GM10266 (cell line): Measurements from ENCODE around the gene CSNK2A3.

ENCODE experiments used
- DNase-seq: peaks from one replicate; pipeline ENCODE4 v3.0.0; 2012; ENCODE audit errors: extremely low spot score
- TF ChIP-seq, protein P1 (sequence below): IDR thresholded peaks from 2 replicates; pipeline ENCODE4 v1.5.1; 2012; ENCODE audit warnings: mild to moderate bottlenecking, low read depth; ENCODE audit not compliant: control insufficient read depth, insufficient read depth; ENCODE audit errors: missing control alignments

The CSNK2A3 gene

DNA sequence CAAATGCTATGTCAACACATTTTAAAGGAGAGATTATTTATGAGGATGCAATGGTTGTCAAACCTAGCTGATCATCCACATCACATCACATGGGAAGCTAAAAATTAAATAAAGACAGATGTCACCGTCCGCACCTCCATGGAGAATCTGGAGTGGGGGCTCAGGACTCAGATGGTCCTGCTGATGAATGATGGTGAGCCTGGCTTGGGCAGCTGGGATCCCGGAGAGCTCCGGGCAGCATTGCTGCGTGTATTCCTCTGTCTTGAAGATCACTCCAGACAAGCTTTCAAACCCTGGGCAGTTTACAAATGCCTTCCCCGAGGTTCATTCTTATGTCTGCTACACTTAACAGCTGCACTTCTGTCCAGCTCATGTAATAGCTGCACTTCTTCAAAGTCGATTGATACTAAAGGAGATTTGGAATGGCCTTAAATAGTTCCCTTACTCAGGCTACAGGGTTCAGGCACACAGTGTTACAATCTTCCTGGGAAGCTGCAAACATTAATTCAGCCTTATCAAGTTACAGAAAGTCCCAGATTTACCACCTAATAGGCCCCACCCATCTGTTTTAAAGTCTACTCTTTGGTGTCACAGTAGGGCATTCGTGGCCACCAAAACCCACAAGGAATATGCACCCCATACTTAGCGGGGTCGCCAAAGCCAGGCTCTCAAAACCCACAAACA lies 34.7 kb upstream of the CSNK2A3 start:
- TF ChIP-seq, protein P1, sequence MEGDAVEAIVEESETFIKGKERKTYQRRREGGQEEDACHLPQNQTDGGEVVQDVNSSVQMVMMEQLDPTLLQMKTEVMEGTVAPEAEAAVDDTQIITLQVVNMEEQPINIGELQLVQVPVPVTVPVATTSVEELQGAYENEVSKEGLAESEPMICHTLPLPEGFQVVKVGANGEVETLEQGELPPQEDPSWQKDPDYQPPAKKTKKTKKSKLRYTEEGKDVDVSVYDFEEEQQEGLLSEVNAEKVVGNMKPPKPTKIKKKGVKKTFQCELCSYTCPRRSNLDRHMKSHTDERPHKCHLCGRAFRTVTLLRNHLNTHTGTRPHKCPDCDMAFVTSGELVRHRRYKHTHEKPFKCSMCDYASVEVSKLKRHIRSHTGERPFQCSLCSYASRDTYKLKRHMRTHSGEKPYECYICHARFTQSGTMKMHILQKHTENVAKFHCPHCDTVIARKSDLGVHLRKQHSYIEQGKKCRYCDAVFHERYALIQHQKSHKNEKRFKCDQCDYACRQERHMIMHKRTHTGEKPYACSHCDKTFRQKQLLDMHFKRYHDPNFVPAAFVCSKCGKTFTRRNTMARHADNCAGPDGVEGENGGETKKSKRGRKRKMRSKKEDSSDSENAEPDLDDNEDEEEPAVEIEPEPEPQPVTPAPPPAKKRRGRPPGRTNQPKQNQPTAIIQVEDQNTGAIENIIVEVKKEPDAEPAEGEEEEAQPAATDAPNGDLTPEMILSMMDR = no peak
- DNase-seq = no peak

DNA sequence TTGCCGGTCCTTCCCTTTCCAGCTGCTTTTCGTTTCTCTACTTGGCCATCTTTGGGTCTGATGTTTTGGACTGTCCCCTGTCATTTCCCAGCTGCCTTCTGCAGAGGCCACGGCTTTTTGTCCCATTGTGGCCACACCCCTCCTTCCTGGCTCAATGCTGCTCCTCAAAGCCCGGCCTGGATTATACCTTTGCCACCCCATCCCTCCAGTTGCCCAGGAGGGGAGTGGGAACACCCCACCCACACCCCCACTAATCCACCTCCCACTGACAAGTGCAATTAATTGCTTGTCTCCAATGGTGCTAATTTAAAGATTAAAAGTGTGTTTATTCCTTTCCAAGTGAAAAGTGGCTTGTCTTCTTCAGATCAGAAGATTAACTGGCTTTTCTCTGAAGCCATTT lies 34.2 kb upstream of the CSNK2A3 start:
- no peak for DNase-seq
- TF ChIP-seq, protein P1 = no peak

DNA sequence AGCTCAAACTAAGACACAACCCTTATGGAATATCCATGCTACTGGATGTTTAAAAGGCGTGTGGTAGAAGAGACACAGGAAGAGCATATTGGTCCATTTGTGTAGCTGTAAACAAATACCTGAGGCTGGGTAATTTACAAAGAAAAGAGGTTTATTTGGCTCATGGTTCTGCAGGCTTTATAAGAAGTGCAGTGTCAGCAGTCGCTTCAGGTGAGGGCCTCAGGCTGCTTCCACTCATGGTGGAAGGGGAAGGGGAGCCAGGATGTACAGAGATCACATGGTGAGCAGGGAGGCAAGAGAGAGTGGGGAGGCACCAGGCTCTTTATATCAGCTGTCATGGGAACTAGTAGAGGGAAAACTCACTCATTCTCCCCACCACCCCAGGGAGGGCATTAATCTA lies 31.8 kb upstream of the CSNK2A3 start:
- TF ChIP-seq, protein P1 = no peak

DNA sequence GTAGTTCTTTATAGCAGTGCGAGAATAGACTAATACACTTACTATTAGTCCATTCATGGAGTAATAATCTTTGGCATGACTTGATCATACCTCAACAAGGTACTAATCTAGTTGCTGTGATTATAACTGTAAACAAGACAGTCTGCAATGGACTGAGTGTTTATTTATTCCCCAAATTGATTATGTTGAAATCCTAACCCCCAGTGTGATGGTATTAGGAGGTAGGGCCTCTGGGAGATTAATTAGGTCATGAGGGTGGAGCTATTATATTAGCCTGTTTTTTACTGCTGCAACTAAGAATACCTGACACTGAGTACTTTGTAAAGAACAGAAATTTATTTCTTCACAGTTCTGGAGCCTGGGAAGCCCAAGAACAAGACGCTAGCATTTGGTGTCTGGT lies 30.9 kb upstream of the CSNK2A3 start:
- no peak for DNase-seq

More for the DNA sequence above, 31.8 kb upstream of the CSNK2A3 start:
- DNase-seq = no peak

DNA sequence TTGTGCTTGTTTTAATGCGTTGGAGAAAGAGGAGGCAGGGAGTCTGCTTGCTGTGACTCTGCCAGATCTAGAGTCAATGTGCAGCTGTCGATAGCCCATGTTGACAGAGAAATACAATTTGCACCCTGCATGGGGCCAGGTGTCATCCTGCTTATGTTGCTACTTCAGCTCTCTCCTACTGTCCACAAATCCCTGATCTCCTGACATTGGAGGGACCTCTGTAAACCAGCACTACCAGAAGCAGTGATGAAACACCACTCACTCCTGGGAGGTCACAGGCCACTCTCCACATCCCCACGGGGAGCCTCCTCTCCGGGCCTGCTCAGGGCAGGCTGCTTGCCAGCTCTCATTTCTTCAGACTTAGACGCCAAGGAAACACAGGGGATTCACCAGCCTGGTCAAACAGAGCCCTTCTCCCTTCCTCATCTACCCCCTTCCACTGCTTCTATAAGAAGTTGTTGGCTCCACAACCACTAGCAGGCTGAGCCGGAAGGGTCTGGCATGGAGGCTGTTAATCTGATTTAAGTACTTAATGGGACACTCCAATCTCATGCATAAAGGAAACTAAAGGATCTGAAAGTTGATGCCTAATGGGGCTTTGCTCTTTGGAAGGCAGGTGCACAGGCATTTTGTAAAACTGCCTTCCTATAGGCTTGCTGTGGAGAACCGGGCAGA lies 29.9 kb upstream of the CSNK2A3 start:
- no peak for DNase-seq
- TF ChIP-seq, protein P1 = no peak

More for the DNA sequence above, 30.9 kb upstream of the CSNK2A3 start:
- TF ChIP-seq, protein P1 = no peak

DNA sequence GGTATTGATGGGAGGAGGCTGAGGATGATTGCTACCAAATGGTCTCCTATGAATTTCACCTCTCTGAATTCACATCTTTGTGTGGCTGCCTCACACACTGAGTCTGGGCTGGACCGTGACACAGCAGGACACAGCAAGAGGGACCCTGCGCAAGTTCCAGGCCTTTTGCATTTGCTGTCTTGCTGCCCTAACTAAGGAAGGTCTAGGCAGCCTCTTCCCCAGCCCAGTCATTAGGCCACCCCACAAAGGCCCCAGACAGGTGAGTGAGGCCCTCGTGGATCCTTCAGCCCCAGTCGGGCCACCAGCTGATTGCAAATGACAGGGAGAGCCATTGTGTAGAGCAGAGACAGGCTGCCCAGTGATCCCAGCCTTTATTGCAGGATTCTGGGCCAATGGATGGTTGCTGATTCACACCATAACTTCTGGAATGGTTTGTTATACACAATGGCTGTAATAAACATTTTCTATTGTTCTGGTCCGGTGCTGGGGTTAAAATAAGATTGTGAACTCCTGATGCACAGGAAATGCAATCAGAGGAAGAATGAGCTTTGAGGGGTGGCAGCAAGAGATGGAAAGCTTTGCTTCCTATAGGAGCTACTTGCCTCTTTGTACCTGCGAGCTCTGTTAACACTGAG lies 28.5 kb upstream of the CSNK2A3 start:
- no peak for DNase-seq
- TF ChIP-seq, protein P1 = no peak

DNA sequence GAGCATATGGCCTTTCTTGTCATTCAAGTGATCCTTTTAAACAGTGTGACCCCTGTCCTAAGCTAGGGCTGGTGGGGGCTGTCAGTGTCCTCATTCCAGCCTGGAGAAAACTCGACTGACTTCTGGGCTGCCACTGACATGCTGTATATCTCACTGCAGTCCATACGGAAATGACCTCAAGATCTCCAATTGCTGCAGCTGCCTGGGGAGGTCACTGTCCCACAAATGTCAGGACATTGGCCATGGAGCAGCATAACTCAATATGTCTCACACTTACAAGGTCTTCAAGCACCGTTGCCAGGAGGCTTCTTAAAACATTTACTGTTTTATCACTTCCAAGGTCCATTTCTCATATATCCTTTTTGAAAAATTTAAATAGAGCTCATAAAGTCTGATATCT lies 27.8 kb upstream of the CSNK2A3 start:
- TF ChIP-seq, protein P1 = no peak

More for the DNA sequence above, 27.8 kb upstream of the CSNK2A3 start:
- DNase-seq = no peak
